ENCODE results near the gene PLPP1. TPM values are rescaled to one million over a fixed set of nuclear protein-coding genes. Genes with fewer than 3 reads are reported as not detected.

PLPP1 gene
- total RNA-seq, 2 experiments from 2014 or later, result 7.3 to 8.3 TPM

- Mint-ChIP-seq H3K9me3 (no peaks in the 10 kb centered on the region), H3K27me3 (ENCODE audit: low read depth) (no peaks in the 10 kb centered on the region), H3K4me3 (no peak overlapping the region), H3K4me1 (ENCODE audit: low read depth) (peaks cover 8% of the 10 kb centered on the region), H3K27ac (no peak overlapping the region), H3K36me3 (ENCODE audit: low read depth) (peaks cover 26% of the 10 kb centered on the region)
- CTCF ChIA-PET, result no interaction called here
- intact Hi-C loops (cut with micrococcal nuclease), result no loop called here
- no peak for DNase-seq
Measured at GRCh38 chr5:55410845-55411244, 123.9 kb downstream of the PLPP1 start.

GRCh38 chr5:55409775-55410174 is 125.0 kb downstream of the PLPP1 start:
- H3K4me3 Mint-ChIP-seq, result no peak overlapping the region
- H3K27ac Mint-ChIP-seq, result no peak overlapping the region
- CTCF ChIA-PET, result interaction anchor here (0.6 kb wide), 1 partner anchor 209 kb away, joined by 7 read pairs; no protein-coding TSS in a partner anchor
- H3K4me1 Mint-ChIP-seq (ENCODE audit: low read depth), result peaks cover 5% of the 10 kb centered on the region
- H3K9me3 Mint-ChIP-seq, result no peaks in the 10 kb centered on the region
- intact Hi-C loops (cut with micrococcal nuclease), result loop anchor here (5.0 kb wide), 1 partner anchor 237 kb away; the partner anchor contains the start of gene CDC20B
- DNase-seq, result no peak
- no peaks in the 10 kb centered on the region for H3K27me3 Mint-ChIP-seq (ENCODE audit: low read depth)
- H3K36me3 Mint-ChIP-seq (ENCODE audit: low read depth), result peaks cover 23% of the 10 kb centered on the region

- CTCF ChIA-PET, result interaction anchor here (0.8 kb wide), 1 partner anchor 32 kb away, joined by 4 read pairs; no protein-coding TSS in a partner anchor
- H3K4me1 Mint-ChIP-seq (ENCODE audit: low read depth), result peaks cover 4% of the 10 kb centered on the region
- no peaks in the 10 kb centered on the region for H3K27me3 Mint-ChIP-seq (ENCODE audit: low read depth)
- no peak overlapping the region for H3K27ac Mint-ChIP-seq
- intact Hi-C loops (cut with micrococcal nuclease), result loop anchor here (1.0 to 5.0 kb wide), 2 partner anchors 236 to 283 kb away; partner anchors contain the start of gene CDC20B
- peaks cover 20% of the 10 kb centered on the region for H3K36me3 Mint-ChIP-seq (ENCODE audit: low read depth)
- no peak for DNase-seq
- no peak overlapping the region for H3K4me3 Mint-ChIP-seq
- H3K9me3 Mint-ChIP-seq, result no peaks in the 10 kb centered on the region
Measured at GRCh38 chr5:55407984-55408383, 126.8 kb downstream of the PLPP1 start.

GRCh38 chr5:55407059-55407684 is 127.6 kb downstream of the PLPP1 start:
- Mint-ChIP-seq H3K27me3 (ENCODE audit: low read depth) (no peaks in the 10 kb centered on the region), H3K4me1 (ENCODE audit: low read depth) (peaks cover 4% of the 10 kb centered on the region), H3K27ac (no peak overlapping the region), H3K36me3 (ENCODE audit: low read depth) (peaks cover 20% of the 10 kb centered on the region), H3K4me3 (no peak overlapping the region), H3K9me3 (no peaks in the 10 kb centered on the region)
- intact Hi-C loops (cut with micrococcal nuclease), result loop anchor here (1.0 to 5.0 kb wide), 2 partner anchors 235 to 284 kb away; partner anchors contain the start of gene CDC20B
- DNase-seq, result peak; percentile 25
- CTCF ChIA-PET, result interaction anchor here (0.9 to 2.4 kb wide), 3 partner anchors 9 to 291 kb away, joined by 3 to 18 read pairs (median 7); no protein-coding TSS in a partner anchor

- Mint-ChIP-seq H3K4me3 (no peak overlapping the region), H3K4me1 (ENCODE audit: low read depth) (peaks cover 4% of the 10 kb centered on the region), H3K9me3 (no peaks in the 10 kb centered on the region), H3K27me3 (ENCODE audit: low read depth) (no peaks in the 10 kb centered on the region), H3K27ac (no peak overlapping the region), H3K36me3 (ENCODE audit: low read depth) (peaks cover 22% of the 10 kb centered on the region)
- CTCF ChIA-PET, result interaction anchor here (0.7 to 2.4 kb wide), 7 partner anchors 10 to 292 kb away, joined by 3 to 18 read pairs (median 3); no protein-coding TSS in a partner anchor
- no peak for DNase-seq
- intact Hi-C loops (cut with micrococcal nuclease), result loop anchor here (5.0 kb wide), 1 partner anchor 234 kb away; the partner anchor contains the start of gene CDC20B
Measured at GRCh38 chr5:55406292-55406691, 128.5 kb downstream of the PLPP1 start.

GRCh38 chr5:55402199-55402598 is 132.6 kb downstream of the PLPP1 start:
- DNase-seq, result no peak
- Mint-ChIP-seq H3K27me3 (ENCODE audit: low read depth) (no peaks in the 10 kb centered on the region), H3K4me3 (no peak overlapping the region), H3K27ac (no peak overlapping the region), H3K36me3 (ENCODE audit: low read depth) (peaks cover 11% of the 10 kb centered on the region), H3K9me3 (no peaks in the 10 kb centered on the region), H3K4me1 (ENCODE audit: low read depth) (no peaks in the 10 kb centered on the region)
- CTCF ChIA-PET, result interaction anchor here (1.1 kb wide), 1 partner anchor 43 kb away, joined by 10 read pairs; no protein-coding TSS in a partner anchor
- intact Hi-C loops (cut with micrococcal nuclease), result no loop called here

- Mint-ChIP-seq H3K4me3 (no peak overlapping the region), H3K9me3 (peaks cover 6% of the 10 kb centered on the region), H3K27me3 (ENCODE audit: low read depth) (no peaks in the 10 kb centered on the region), H3K36me3 (ENCODE audit: low read depth) (peaks cover 50% of the 10 kb centered on the region), H3K4me1 (ENCODE audit: low read depth) (peaks cover 2% of the 10 kb centered on the region), H3K27ac (no peak overlapping the region)
- no peak for DNase-seq
- intact Hi-C loops (cut with micrococcal nuclease), result no loop called here
- CTCF ChIA-PET, result no interaction called here
Measured at GRCh38 chr5:55393501-55394175, 141.1 kb downstream of the PLPP1 start.

- no peak for DNase-seq
- intact Hi-C loops (cut with micrococcal nuclease), result no loop called here
- Mint-ChIP-seq H3K4me1 (ENCODE audit: low read depth) (peaks cover 2% of the 10 kb centered on the region), H3K36me3 (ENCODE audit: low read depth) (peaks cover 51% of the 10 kb centered on the region), H3K27ac (no peak overlapping the region), H3K9me3 (peaks cover 6% of the 10 kb centered on the region), H3K27me3 (ENCODE audit: low read depth) (no peaks in the 10 kb centered on the region), H3K4me3 (no peak overlapping the region)
- CTCF ChIA-PET, result interaction anchor here (1.0 kb wide), 1 partner anchor 236 kb away, joined by 3 read pairs; no protein-coding TSS in a partner anchor
Measured at GRCh38 chr5:55392669-55393068, 142.1 kb downstream of the PLPP1 start.

GRCh38 chr5:55391707-55392106 is 143.1 kb downstream of the PLPP1 start:
- no peak for DNase-seq
- H3K27ac Mint-ChIP-seq, result no peak overlapping the region
- peaks cover 2% of the 10 kb centered on the region for H3K4me1 Mint-ChIP-seq (ENCODE audit: low read depth)
- intact Hi-C loops (cut with micrococcal nuclease), result no loop called here
- H3K36me3 Mint-ChIP-seq (ENCODE audit: low read depth), result peaks cover 51% of the 10 kb centered on the region
- H3K9me3 Mint-ChIP-seq, result peaks cover 6% of the 10 kb centered on the region
- H3K4me3 Mint-ChIP-seq, result no peak overlapping the region
- CTCF ChIA-PET, result interaction anchor here (0.7 to 1.0 kb wide), 2 partner anchors 237 to 251 kb away, joined by 3 read pairs; no protein-coding TSS in a partner anchor
- H3K27me3 Mint-ChIP-seq (ENCODE audit: low read depth), result no peaks in the 10 kb centered on the region

GRCh38 chr5:55387865-55388264 is 146.9 kb downstream of the PLPP1 start:
- H3K4me3 Mint-ChIP-seq, result no peak overlapping the region
- H3K27me3 Mint-ChIP-seq (ENCODE audit: low read depth), result no peaks in the 10 kb centered on the region
- H3K27ac Mint-ChIP-seq, result no peak overlapping the region
- peaks cover 12% of the 10 kb centered on the region for H3K9me3 Mint-ChIP-seq
- intact Hi-C loops (cut with micrococcal nuclease), result no loop called here
- DNase-seq, result no peak
- H3K36me3 Mint-ChIP-seq (ENCODE audit: low read depth), result peaks cover 58% of the 10 kb centered on the region
- peaks cover 23% of the 10 kb centered on the region for H3K4me1 Mint-ChIP-seq (ENCODE audit: low read depth)
- CTCF ChIA-PET, result no interaction called here

- Mint-ChIP-seq H3K27ac (no peak overlapping the region), H3K9me3 (peaks cover 9% of the 10 kb centered on the region), H3K4me1 (ENCODE audit: low read depth) (peaks cover 23% of the 10 kb centered on the region), H3K36me3 (ENCODE audit: low read depth) (peaks cover 55% of the 10 kb centered on the region), H3K4me3 (no peak overlapping the region), H3K27me3 (ENCODE audit: low read depth) (no peaks in the 10 kb centered on the region)
- intact Hi-C loops (cut with micrococcal nuclease), result no loop called here
- DNase-seq, result no peak
- CTCF ChIA-PET, result interaction anchor here (0.6 to 1.4 kb wide), 2 partner anchors 42 to 395 kb away, joined by 3 to 5 read pairs; no protein-coding TSS in a partner anchor
Measured at GRCh38 chr5:55386356-55386755, 148.4 kb downstream of the PLPP1 start.

GRCh38 chr5:55385846-55386245 is 148.9 kb downstream of the PLPP1 start:
- H3K27me3 Mint-ChIP-seq (ENCODE audit: low read depth), result no peaks in the 10 kb centered on the region
- H3K9me3 Mint-ChIP-seq, result peaks cover 8% of the 10 kb centered on the region
- H3K4me3 Mint-ChIP-seq, result no peak overlapping the region
- CTCF ChIA-PET, result interaction anchor here (0.6 to 1.4 kb wide), 2 partner anchors 42 to 396 kb away, joined by 3 to 5 read pairs; no protein-coding TSS in a partner anchor
- intact Hi-C loops (cut with micrococcal nuclease), result no loop called here
- peaks cover 53% of the 10 kb centered on the region for H3K36me3 Mint-ChIP-seq (ENCODE audit: low read depth)
- H3K27ac Mint-ChIP-seq, result no peak overlapping the region
- H3K4me1 Mint-ChIP-seq (ENCODE audit: low read depth), result peaks cover 23% of the 10 kb centered on the region
- DNase-seq, result no peak

Measured in activated naive CD4-positive, alpha-beta T cell treated with anti-CD3 and anti-CD28 coated beads for 36 hours (primary cell).